GM23248 (cell line): ENCODE measurements around the gene LCE1E. TPM values are rescaled to one million over a fixed set of nuclear protein-coding genes. Genes with fewer than 3 reads are reported as not detected.
A peak's percentile ranks its signal among the peaks of the same experiment; 100 is the strongest.

ENCODE experiments used
- DNase-seq: peaks from one replicate; pipeline ENCODE4 v3.0.0-alpha.2; 2015
- H2AFZ ChIP-seq: fragments of 200-600 bp; sonication (generic); 2 replicates; pipeline ENCODE4 v1.6.1; 2016; ENCODE audit warnings: antibody characterized with exemption
- H3F3A ChIP-seq: fragments of 200-600 bp; sonication (generic); 2 replicates; pipeline ENCODE4 v1.6.1; 2016; ENCODE audit warnings: mild to moderate bottlenecking, antibody characterized with exemption, mixed run types; ENCODE audit not compliant: insufficient read depth
- H3K27ac ChIP-seq: fragments of 200-600 bp; sonication (generic); 2 replicates; pipeline ENCODE4 v1.5.1; 2016; ENCODE audit warnings: mild to moderate bottlenecking
- H3K27me3 ChIP-seq: fragments of 200-600 bp; sonication (generic); replicated peaks from 2 replicates; pipeline ENCODE4 v1.6.1; 2016; ENCODE audit warnings: mild to moderate bottlenecking; ENCODE audit not compliant: insufficient read depth
- H3K36me3 ChIP-seq: fragments of 200-600 bp; sonication (generic); 2 replicates; pipeline ENCODE4 v1.6.1; 2016; ENCODE audit warnings: low read depth, mild to moderate bottlenecking
- H3K4me1 ChIP-seq: fragments of 200-600 bp; sonication (generic); 2 replicates; pipeline ENCODE4 v1.6.1; 2016; ENCODE audit warnings: mild to moderate bottlenecking; ENCODE audit not compliant: insufficient read depth
- H3K4me2 ChIP-seq: fragments of 200-600 bp; sonication (generic); one replicate; pipeline ENCODE4 v1.6.1; 2016; ENCODE audit warnings: mild to moderate bottlenecking; ENCODE audit not compliant: unreplicated experiment
- H3K4me3 ChIP-seq: fragments of 200-600 bp; sonication (generic); 2 replicates; pipeline ENCODE4 v1.5.1; 2016; ENCODE audit warnings: mild to moderate bottlenecking
- H3K79me2 ChIP-seq: fragments of 200-600 bp; sonication (generic); 2 replicates; pipeline ENCODE4 v1.6.1; 2016; ENCODE audit warnings: mild to moderate bottlenecking; ENCODE audit not compliant: insufficient read depth
- H3K9ac ChIP-seq: fragments of 200-600 bp; sonication (generic); 2 replicates; pipeline ENCODE4 v1.6.1; 2016; ENCODE audit warnings: mild to moderate bottlenecking
- H3K9me2 ChIP-seq: fragments of 200-600 bp; sonication (generic); 2 replicates; pipeline ENCODE4 v1.6.1; 2016; ENCODE audit warnings: mixed run types, mild to moderate bottlenecking, moderate library complexity; ENCODE audit not compliant: insufficient read depth
- H3K9me3 ChIP-seq: fragments of 200-600 bp; sonication (generic); one replicate; pipeline ENCODE4 v1.6.1; 2017; ENCODE audit warnings: low read depth
- H4K20me1 ChIP-seq: fragments of 200-600 bp; sonication (generic); 2 replicates; pipeline ENCODE4 v1.6.0; 2016; ENCODE audit not compliant: insufficient read depth
- EZH2 ChIP-seq: fragments of 200-600 bp; sonication (generic); IDR thresholded peaks from 2 replicates; pipeline ENCODE4 v1.6.1; 2018; ENCODE audit warnings: antibody characterized with exemption, mild to moderate bottlenecking; ENCODE audit not compliant: insufficient read depth, poor library complexity, severe bottlenecking
- EZH2phosphoT487 ChIP-seq: fragments of 200-600 bp; sonication (generic); IDR thresholded peaks from 2 replicates; pipeline ENCODE4 v1.6.1; 2018; ENCODE audit warnings: antibody characterized with exemption, moderate library complexity, mild to moderate bottlenecking, low read depth; ENCODE audit not compliant: insufficient read depth
- WGBS, 2 experiments: methylation state at CpG; one replicate each; pipeline ENCODE4 v1.1.6; 2015 to 2017; ENCODE audit warnings: low lambda C conversion rate in 2 of 2, low coverage in 1 of 2; ENCODE audit errors: missing lambda C conversion rate in 2 of 2; 5-methylcytosine and 5-hydroxymethylcytosine counted together
- in situ Hi-C: fragments of 300-500 bp; cut with MboI; formaldehyde crosslinking; loops from 2 replicates; pipeline ENCODE4 v1.15.0; 2020
- polyA plus RNA-seq: library from polyadenylated mRNA; unstranded; fragments of >200 nt; fragmentation: Nextera tagmentation; extraction: Ambion mirVana; gene quantifications from 2 replicates; pipeline ENCODE4 v1.2.1, GENCODE V29; 2016
- total RNA-seq: library from RNA; depleted of rRNA; stranded (reverse); fragments of >200 nt; shearing (Covaris generic); gene quantifications from 2 replicates; pipeline ENCODE4 v1.2.3, GENCODE V29; 2014

The LCE1E gene
- total and polyA plus RNA-seq, 2 experiments from 2014 or later = not detected

- H3K79me2 ChIP-seq = no peaks in the 10 kb centered on the region
- no peak overlapping the region for H3K4me2 ChIP-seq
- WGBS, 2 experiments = 53 to 55% methylated on average over 4 of the region's 4 CpGs
- DNase-seq = no peak
- no peaks in the 10 kb centered on the region for H3K9me2 ChIP-seq
- H3K27ac ChIP-seq = no peak overlapping the region
- H3K9me3 ChIP-seq = no peaks in the 10 kb centered on the region
- no peaks in the 10 kb centered on the region for H3K36me3 ChIP-seq
- no peak for TF ChIP-seq EZH2phosphoT487
- TF ChIP-seq EZH2 = no peak
- in situ Hi-C loops = no loop called here
- H3K27me3 ChIP-seq = no peaks in the 10 kb centered on the region
- H3K4me3 ChIP-seq = no peak overlapping the region
- H3K4me1 ChIP-seq = peaks cover 21% of the 10 kb centered on the region; the same call in 1 of the 2 replicates
- H2AFZ ChIP-seq = no peak overlapping the region
- peaks cover 15% of the 10 kb centered on the region for H3F3A ChIP-seq
- no peak overlapping the region for H3K9ac ChIP-seq
- H4K20me1 ChIP-seq = no peaks in the 10 kb centered on the region
These were observed 27.4 kb upstream of the LCE1E start for GRCh38 chr1:152758636-152759035.

DNA sequence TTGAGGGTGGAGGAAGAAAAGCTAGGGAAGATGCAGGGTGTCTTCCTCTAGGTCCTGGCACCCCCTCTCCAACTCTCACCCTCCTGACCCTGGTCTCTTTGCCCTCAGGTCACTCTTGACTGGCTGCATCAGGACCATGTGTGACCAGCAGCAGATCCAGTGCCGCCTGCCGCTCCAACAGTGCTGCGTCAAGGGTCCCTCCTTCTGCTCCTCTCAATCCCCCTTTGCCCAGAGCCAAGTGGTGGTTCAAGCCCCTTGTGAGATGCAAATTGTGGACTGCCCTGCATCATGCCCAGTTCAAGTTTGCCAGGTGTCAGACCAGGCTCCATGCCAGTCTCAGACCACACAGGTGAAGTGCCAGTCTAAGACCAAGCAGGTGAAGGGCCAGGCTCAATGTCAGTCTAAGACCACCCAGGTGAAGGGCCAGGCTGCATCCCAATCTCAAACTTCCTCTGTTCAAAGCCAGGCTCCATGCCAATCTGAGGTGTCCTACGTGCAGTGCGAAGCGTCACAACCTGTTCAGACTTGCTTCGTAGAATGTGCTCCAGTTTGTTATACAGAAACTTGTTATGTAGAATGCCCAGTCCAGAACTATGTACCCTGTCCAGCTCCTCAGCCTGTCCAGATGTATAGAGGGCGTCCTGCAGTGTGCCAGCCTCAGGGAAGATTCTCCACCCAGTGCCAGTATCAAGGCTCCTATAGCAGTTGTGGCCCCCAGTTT is 26.4 kb upstream of the LCE1E start:
- H3K27me3 ChIP-seq = no peaks in the 10 kb centered on the region
- no peaks in the 10 kb centered on the region for H3K9me3 ChIP-seq
- in situ Hi-C loops = no loop called here
- no peak overlapping the region for H3K27ac ChIP-seq
- no peak overlapping the region for H2AFZ ChIP-seq
- H3K36me3 ChIP-seq = no peaks in the 10 kb centered on the region
- no peak overlapping the region for H3K4me2 ChIP-seq
- no peak overlapping the region for H3K9ac ChIP-seq
- WGBS, 2 experiments = 75 to 80% methylated on average over 8 of the region's 8 CpGs
- H4K20me1 ChIP-seq = no peaks in the 10 kb centered on the region
- H3F3A ChIP-seq = peaks cover 14% of the 10 kb centered on the region; the same call in 1 of the 2 replicates
- H3K79me2 ChIP-seq = no peaks in the 10 kb centered on the region
- peaks cover 21% of the 10 kb centered on the region; the same call in 1 of the 2 replicates for H3K4me1 ChIP-seq
- no peaks in the 10 kb centered on the region for H3K9me2 ChIP-seq
- no peak for DNase-seq
- no peak overlapping the region for H3K4me3 ChIP-seq
- TF ChIP-seq EZH2phosphoT487 = no peak
- no peak for TF ChIP-seq EZH2

DNA sequence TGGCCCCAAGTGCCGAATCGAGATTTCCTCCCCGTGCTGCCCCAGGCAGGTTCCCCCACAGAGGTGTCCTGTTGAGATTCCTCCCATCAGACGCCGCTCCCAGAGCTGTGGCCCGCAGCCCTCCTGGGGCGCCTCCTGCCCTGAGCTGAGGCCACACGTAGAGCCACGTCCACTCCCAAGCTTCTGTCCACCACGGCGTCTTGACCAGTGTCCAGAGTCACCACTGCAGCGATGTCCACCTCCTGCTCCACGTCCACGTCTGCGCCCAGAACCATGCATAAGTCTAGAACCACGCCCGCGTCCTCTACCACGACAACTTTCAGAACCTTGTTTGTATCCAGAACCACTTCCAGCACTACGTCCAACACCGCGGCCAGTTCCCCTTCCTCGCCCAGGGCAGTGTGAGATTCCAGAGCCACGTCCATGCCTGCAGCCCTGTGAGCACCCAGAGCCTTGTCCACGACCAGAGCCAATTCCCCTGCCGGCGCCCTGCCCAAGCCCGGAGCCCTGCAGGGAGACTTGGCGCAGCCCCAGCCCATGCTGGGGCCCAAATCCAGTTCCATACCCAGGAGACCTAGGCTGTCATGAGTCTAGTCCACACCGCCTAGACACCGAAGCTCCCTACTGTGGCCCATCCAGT is 25.4 kb upstream of the LCE1E start:
- in situ Hi-C loops = no loop called here
- no peaks in the 10 kb centered on the region for H3K9me3 ChIP-seq
- DNase-seq = no peak
- no peaks in the 10 kb centered on the region for H3K79me2 ChIP-seq
- no peaks in the 10 kb centered on the region for H4K20me1 ChIP-seq
- no peaks in the 10 kb centered on the region for H3K27me3 ChIP-seq
- H3K9ac ChIP-seq = no peak overlapping the region
- H3K9me2 ChIP-seq = no peaks in the 10 kb centered on the region
- no peak overlapping the region for H3K4me2 ChIP-seq
- no peak overlapping the region for H3K4me3 ChIP-seq
- TF ChIP-seq EZH2 (no peak), EZH2phosphoT487 (no peak)
- H3K4me1 ChIP-seq = peaks cover 21% of the 10 kb centered on the region; the same call in 1 of the 2 replicates
- no peaks in the 10 kb centered on the region for H3K36me3 ChIP-seq
- H3F3A ChIP-seq = peaks cover 14% of the 10 kb centered on the region; the same call in 1 of the 2 replicates
- 80 to 84% methylated on average over 29 to 31 of the region's 31 CpGs for WGBS, 2 experiments
- H2AFZ ChIP-seq = no peak overlapping the region
- no peak overlapping the region for H3K27ac ChIP-seq

- Histone ChIP-seq H3K27ac (no peak overlapping the region), H2AFZ (peak overlapping the region; percentile 44; the same call in 1 of the 2 replicates), H4K20me1 (no peaks in the 10 kb centered on the region), H3K4me2 (no peak overlapping the region), H3K79me2 (no peaks in the 10 kb centered on the region), H3K4me1 (peaks cover 21% of the 10 kb centered on the region; the same call in 1 of the 2 replicates), H3K27me3 (no peaks in the 10 kb centered on the region), H3K9ac (no peak overlapping the region), H3K9me3 (no peaks in the 10 kb centered on the region), H3K9me2 (no peaks in the 10 kb centered on the region), H3K36me3 (no peaks in the 10 kb centered on the region), H3F3A (peaks cover 14% of the 10 kb centered on the region; the same call in 1 of the 2 replicates), H3K4me3 (no peak overlapping the region)
- WGBS, 2 experiments = 36 to 41% methylated on average over 3 of the region's 3 CpGs
- DNase-seq = peak; percentile 63
- TF ChIP-seq EZH2phosphoT487 = no peak
- TF ChIP-seq EZH2 = no peak
- in situ Hi-C loops = no loop called here
These were observed 24.3 kb upstream of the LCE1E start for GRCh38 chr1:152761609-152762213.
